ENCODE results near the gene EIF3CL.
"Not testable (repeated sequence)": the region's sequence is repeated elsewhere in the genome, so short reads cannot be mapped to it uniquely, and the experiment has no call there.

- TF ChIP-seq POLR2A (IDR thresholded peaks at IDR 0.05), result not testable (repeated sequence)
- TF ChIP-seq, protein P1, sequence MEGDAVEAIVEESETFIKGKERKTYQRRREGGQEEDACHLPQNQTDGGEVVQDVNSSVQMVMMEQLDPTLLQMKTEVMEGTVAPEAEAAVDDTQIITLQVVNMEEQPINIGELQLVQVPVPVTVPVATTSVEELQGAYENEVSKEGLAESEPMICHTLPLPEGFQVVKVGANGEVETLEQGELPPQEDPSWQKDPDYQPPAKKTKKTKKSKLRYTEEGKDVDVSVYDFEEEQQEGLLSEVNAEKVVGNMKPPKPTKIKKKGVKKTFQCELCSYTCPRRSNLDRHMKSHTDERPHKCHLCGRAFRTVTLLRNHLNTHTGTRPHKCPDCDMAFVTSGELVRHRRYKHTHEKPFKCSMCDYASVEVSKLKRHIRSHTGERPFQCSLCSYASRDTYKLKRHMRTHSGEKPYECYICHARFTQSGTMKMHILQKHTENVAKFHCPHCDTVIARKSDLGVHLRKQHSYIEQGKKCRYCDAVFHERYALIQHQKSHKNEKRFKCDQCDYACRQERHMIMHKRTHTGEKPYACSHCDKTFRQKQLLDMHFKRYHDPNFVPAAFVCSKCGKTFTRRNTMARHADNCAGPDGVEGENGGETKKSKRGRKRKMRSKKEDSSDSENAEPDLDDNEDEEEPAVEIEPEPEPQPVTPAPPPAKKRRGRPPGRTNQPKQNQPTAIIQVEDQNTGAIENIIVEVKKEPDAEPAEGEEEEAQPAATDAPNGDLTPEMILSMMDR (IDR thresholded peaks at IDR 0.05), result not testable (repeated sequence)
Observed at GRCh38 chr16:28377108-28377625, 26.5 kb downstream of the EIF3CL start.

All from body of pancreas (tissue), 4 donors.